ENCODE data around the gene PCK1. TPM values are rescaled to one million over a fixed set of nuclear protein-coding genes. Genes with fewer than 3 reads are reported as not detected.
"Not testable (repeated sequence)": the region's sequence is repeated elsewhere in the genome, so short reads cannot be mapped to it uniquely, and the experiment has no call there.

Gene PCK1
- total RNA-seq (100 to 1,000 TPM in 1 of 5 donors, 10 to 100 TPM in 2, under 1 TPM in 2; 0.43 to 311 (median 10.5) TPM), polyA plus RNA-seq (under 1 TPM; 0.12 to 0.76 (median 0.43) TPM)
- long read RNA-seq, donor 1, full-length matches to known transcripts: 1 of 1 reads
- long read RNA-seq, donor 1, partial matches to known transcripts: 0 of 1 reads
- long read RNA-seq, donor 1, other reads (novel, unspliced or antisense): 0 of 1 reads
- long read RNA-seq, donor 2: 0 reads
- long read RNA-seq, donor 3: 0 reads
- long read RNA-seq, donor 4: 0 reads
- long read RNA-seq, donor 5: 0 reads
- long read RNA-seq, donor 6: 0 reads
- long read RNA-seq, donor 7: 0 reads
- long read RNA-seq, donor 8: 0 reads
- long read RNA-seq, donor 9: 0 reads
- long read RNA-seq, donor 10: 0 reads

GRCh38 chr20:57560554-57561355, at the start of gene PCK1:
PCK1 (plus strand) TSS chr20:57561110; CDS start chr20:57561412, 302 bp downstream.
- no peaks in the 10 kb centered on the region for H3K9me3 ChIP-seq
- H3K27me3 ChIP-seq: peaks cover 0 to 26% (median 8%) of the 10 kb centered on the region in 3 donors
- TF ChIP-seq POLR2A (IDR thresholded peaks at IDR 0.05) (no peak), POLR2AphosphoS5 (IDR thresholded peaks at IDR 0.05) (peak in 1 of 3 donors; percentile 27)
- 35 to 48% (median 42%) methylated on average over 12 to 14 of the region's 14 CpGs for WGBS, 5 donors
- no peaks in the 10 kb centered on the region for H3K36me3 ChIP-seq
- no peak within 1 kb of the TSS for H3K4me3 ChIP-seq
- intact Hi-C loops (cut with DNase I; ENCODE audit: low total_unique reads): no loop called here
- peak; percentile 80 to 91 for DNase-seq
- no peak within 1 kb of the TSS for H3K27ac ChIP-seq
- H3K4me1 ChIP-seq: peaks cover 0 to 11% (median 5%) of the 10 kb centered on the region in 4 donors

DNA sequence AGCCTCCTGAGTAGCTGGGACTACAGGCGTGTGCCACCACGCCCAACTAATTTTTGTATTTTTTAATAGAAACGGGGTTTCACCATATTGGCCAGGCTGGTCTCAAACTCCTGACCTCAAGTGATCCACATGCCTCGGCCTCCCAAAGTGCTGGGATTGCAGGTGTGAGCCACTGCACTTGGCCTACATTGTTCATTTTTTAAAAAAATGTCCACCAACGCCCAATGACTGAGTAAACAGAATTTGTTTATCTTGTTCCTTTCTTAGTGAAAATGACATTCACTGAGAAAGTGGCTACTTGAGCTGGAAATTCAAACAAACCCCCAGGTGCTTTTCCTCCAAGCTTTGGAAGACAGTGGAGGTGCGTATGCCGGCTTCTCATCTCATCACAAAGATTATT, 49.2 kb upstream of the PCK1 start:
- H3K27ac ChIP-seq; intact Hi-C loops (cut with DNase I; ENCODE audit: low total_unique reads); H3K4me1 ChIP-seq; H3K36me3 ChIP-seq; DNase-seq; H3K9me3 ChIP-seq; H3K4me3 ChIP-seq: not testable (repeated sequence)
- peaks cover 0 to 15% (median 0%) of the 10 kb centered on the region in 3 donors for H3K27me3 ChIP-seq
- 62 to 80% (median 72%) methylated on average over 7 of the region's 7 CpGs for WGBS, 5 donors

DNA sequence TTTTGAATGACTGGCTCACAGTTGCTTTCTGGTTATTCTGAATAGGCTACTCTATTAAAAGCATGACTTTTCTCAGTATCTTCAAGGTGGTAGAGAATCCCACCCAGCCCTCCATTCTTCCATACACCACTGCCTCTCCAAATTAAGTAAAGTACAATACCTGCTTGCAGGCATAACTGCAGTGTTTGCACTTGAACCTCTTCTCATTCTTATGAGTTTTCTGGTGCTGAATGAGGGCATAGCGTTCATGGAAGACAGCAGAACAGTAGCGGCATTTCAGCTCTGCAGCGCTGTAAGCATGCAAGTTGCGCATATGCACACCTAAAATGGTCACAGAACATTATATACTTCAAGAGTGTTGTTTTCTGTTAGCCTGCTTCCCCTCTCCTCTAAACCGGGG, 48.5 kb upstream of the PCK1 start:
- intact Hi-C loops (cut with DNase I; ENCODE audit: low total_unique reads): no loop called here
- H3K4me3 ChIP-seq: no peak overlapping the region
- no peaks in the 10 kb centered on the region for H3K9me3 ChIP-seq
- 80 to 88% (median 86%) methylated on average over 5 of the region's 5 CpGs for WGBS, 5 donors
- DNase-seq: no peak
- no peak for TF ChIP-seq POLR2A (IDR thresholded peaks at IDR 0.05)
- TF ChIP-seq, protein P1, sequence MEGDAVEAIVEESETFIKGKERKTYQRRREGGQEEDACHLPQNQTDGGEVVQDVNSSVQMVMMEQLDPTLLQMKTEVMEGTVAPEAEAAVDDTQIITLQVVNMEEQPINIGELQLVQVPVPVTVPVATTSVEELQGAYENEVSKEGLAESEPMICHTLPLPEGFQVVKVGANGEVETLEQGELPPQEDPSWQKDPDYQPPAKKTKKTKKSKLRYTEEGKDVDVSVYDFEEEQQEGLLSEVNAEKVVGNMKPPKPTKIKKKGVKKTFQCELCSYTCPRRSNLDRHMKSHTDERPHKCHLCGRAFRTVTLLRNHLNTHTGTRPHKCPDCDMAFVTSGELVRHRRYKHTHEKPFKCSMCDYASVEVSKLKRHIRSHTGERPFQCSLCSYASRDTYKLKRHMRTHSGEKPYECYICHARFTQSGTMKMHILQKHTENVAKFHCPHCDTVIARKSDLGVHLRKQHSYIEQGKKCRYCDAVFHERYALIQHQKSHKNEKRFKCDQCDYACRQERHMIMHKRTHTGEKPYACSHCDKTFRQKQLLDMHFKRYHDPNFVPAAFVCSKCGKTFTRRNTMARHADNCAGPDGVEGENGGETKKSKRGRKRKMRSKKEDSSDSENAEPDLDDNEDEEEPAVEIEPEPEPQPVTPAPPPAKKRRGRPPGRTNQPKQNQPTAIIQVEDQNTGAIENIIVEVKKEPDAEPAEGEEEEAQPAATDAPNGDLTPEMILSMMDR (IDR thresholded peaks at IDR 0.05): no peak
- TF ChIP-seq POLR2AphosphoS5 (IDR thresholded peaks at IDR 0.05): no peak
- TF ChIP-seq EP300 (IDR thresholded peaks at IDR 0.05): no peak
- no peaks in the 10 kb centered on the region for H3K36me3 ChIP-seq
- no peak overlapping the region for H3K27ac ChIP-seq
- H3K27me3 ChIP-seq: peaks cover 0 to 10% (median 0%) of the 10 kb centered on the region in 3 donors
- peaks cover 0 to 3% (median 0%) of the 10 kb centered on the region in 4 donors for H3K4me1 ChIP-seq

- H3K36me3 ChIP-seq: no peaks in the 10 kb centered on the region
- H3K9me3 ChIP-seq: no peaks in the 10 kb centered on the region
- TF ChIP-seq EP300 (IDR thresholded peaks at IDR 0.05) (no peak), POLR2A (IDR thresholded peaks at IDR 0.05) (no peak), POLR2AphosphoS5 (IDR thresholded peaks at IDR 0.05) (no peak)
- TF ChIP-seq, protein P1 (IDR thresholded peaks at IDR 0.05): no peak
- H3K4me1 ChIP-seq: peaks cover 0 to 3% (median 0%) of the 10 kb centered on the region in 4 donors
- DNase-seq: no peak
- 57 to 91% (median 76%) methylated on average over 1 of the region's 1 CpG for WGBS, 5 donors
- intact Hi-C loops (cut with DNase I; ENCODE audit: low total_unique reads): no loop called here
- no peak overlapping the region for H3K27ac ChIP-seq
- peaks cover 0 to 3% (median 0%) of the 10 kb centered on the region in 3 donors for H3K27me3 ChIP-seq
- no peak overlapping the region for H3K4me3 ChIP-seq
Observed at GRCh38 chr20:57513199-57513598, 47.7 kb upstream of the PCK1 start.

DNA sequence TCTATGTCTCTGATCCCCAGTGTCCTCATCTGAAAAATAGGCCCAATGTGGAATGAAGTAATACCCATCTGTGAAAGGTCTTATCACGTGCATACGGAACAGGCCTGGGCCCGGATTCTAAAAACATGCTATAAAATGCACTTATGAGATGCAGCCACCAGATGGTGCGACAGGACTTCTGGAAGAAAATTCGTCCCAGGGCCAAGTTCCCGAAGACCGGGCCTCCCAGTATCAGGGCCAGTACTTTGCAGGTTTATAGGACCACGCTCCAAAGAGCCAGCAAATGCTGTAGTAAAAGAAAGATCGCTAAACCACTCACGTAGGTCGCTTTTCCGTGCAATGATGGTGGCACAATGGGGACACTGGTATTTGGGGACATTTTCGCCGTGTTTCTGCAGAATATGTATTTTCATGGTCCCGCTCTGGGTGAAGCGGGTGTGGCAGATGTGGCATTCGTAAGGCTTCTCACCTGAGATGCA, 46.6 kb upstream of the PCK1 start:
- intact Hi-C loops (cut with DNase I; ENCODE audit: low total_unique reads): no loop called here
- Histone ChIP-seq H3K36me3 (no peaks in the 10 kb centered on the region), H3K4me3 (no peak overlapping the region), H3K27me3 (peaks cover 0 to 3% (median 0%) of the 10 kb centered on the region in 3 donors), H3K4me1 (peaks cover 0 to 3% (median 0%) of the 10 kb centered on the region in 4 donors), H3K9me3 (no peaks in the 10 kb centered on the region), H3K27ac (no peak overlapping the region)
- TF ChIP-seq POLR2AphosphoS5 (IDR thresholded peaks at IDR 0.05) (no peak), EP300 (IDR thresholded peaks at IDR 0.05) (no peak)
- TF ChIP-seq, protein P1 (IDR thresholded peaks at IDR 0.05): peak in 5 of 7 experiments; percentile 54 to 90 (median 74)
- peak; percentile 76 to 87 for DNase-seq
- 33 to 37% (median 35%) methylated on average over 17 of the region's 17 CpGs for WGBS, 5 donors

Data from stomach (tissue), 19 donors.